Stimulated activated CD4-positive, alpha-beta T cell treated with anti-CD3 and anti-CD28 coated beads, Interleukin-2, amount 100 ng/mL, for 24 hours (primary cell): ENCODE results near the gene DESI2.

ENCODE experiments used
- DNase-seq, 2 donors: peaks; one replicate each; pipeline ENCODE4 v3.0.0-alpha.2; 2020

The DESI2 gene

GRCh38 chr1:244652623-244653438 is at the start of gene DESI2:
Gene DESI2, plus strand, starts transcription at chr1:244653126. Its CDS starts 188 bp downstream, at chr1:244653314.
- peak; percentile 94 to 97 for DNase-seq

GRCh38 chr1:244603498-244603897 is 49.4 kb upstream of the DESI2 start:
- DNase-seq: no peak

- DNase-seq: no peak
Observed at GRCh38 chr1:244605835-244606370, 47.0 kb upstream of the DESI2 start.

GRCh38 chr1:244614113-244614836 is 38.7 kb upstream of the DESI2 start:
- DNase-seq: no peak

- DNase-seq: no peak
Observed at GRCh38 chr1:244614879-244615278, 38.0 kb upstream of the DESI2 start.

- no peak for DNase-seq
Observed at GRCh38 chr1:244615301-244615700, 37.6 kb upstream of the DESI2 start.

GRCh38 chr1:244626709-244627108 is 26.2 kb upstream of the DESI2 start:
- DNase-seq: no peak

GRCh38 chr1:244628789-244629188 is 24.1 kb upstream of the DESI2 start:
- DNase-seq: no peak

- no peak for DNase-seq
Observed at GRCh38 chr1:244633140-244633539, 19.8 kb upstream of the DESI2 start.

- no peak for DNase-seq
Observed at GRCh38 chr1:244634546-244634945, 18.4 kb upstream of the DESI2 start.

GRCh38 chr1:244636488-244637259 is 16.3 kb upstream of the DESI2 start:
- DNase-seq: no peak

- DNase-seq: no peak
Observed at GRCh38 chr1:244639561-244639960, 13.4 kb upstream of the DESI2 start.

- DNase-seq: no peak
Observed at GRCh38 chr1:244640917-244641316, 12.0 kb upstream of the DESI2 start.

- no peak for DNase-seq
Observed at GRCh38 chr1:244642526-244642925, 10.4 kb upstream of the DESI2 start.

GRCh38 chr1:244642988-244643387 is 9.9 kb upstream of the DESI2 start:
- DNase-seq: no peak

GRCh38 chr1:244645414-244645813 is 7.5 kb upstream of the DESI2 start:
- DNase-seq: no peak

GRCh38 chr1:244645890-244646289 is 7.0 kb upstream of the DESI2 start:
- DNase-seq: no peak

GRCh38 chr1:244647819-244648218 is 5.1 kb upstream of the DESI2 start:
- no peak for DNase-seq

- no peak for DNase-seq
Observed at GRCh38 chr1:244651956-244652622, 837 bp upstream of the DESI2 start.

- DNase-seq: no peak
Observed at GRCh38 chr1:244653439-244654107, 647 bp downstream of the DESI2 start.

GRCh38 chr1:244654108-244655038 is 1.4 kb downstream of the DESI2 start:
- no peak for DNase-seq
